Activated naive CD4-positive, alpha-beta T cell treated with anti-CD3 and anti-CD28 coated beads for 36 hours (primary cell): ENCODE results near the gene ZNF496. TPM values are rescaled to one million over a fixed set of nuclear protein-coding genes. Genes with fewer than 3 reads are reported as not detected.
A peak's percentile ranks its signal among the peaks of the same experiment; 100 is the strongest.
"Not testable (repeated sequence)": the region's sequence is repeated elsewhere in the genome, so short reads cannot be mapped to it uniquely, and the experiment has no call there.

Source experiments
- CTCF ChIA-PET: fragments of 350-600 bp; sonication (Branson Sonifier 250); formaldehyde crosslinking; loops from one replicate; lab custom pipeline; 2021; ENCODE audit warnings: antibody characterized with exemption; lab: Charles Lee
- DNase-seq: peaks from one replicate; pipeline ENCODE4 v3.0.0-alpha.2; 2020
- H3K27ac Mint-ChIP-seq: one replicate; pipeline ENCODE4 v1.8.0; 2021; ENCODE audit warnings: mild to moderate bottlenecking, mixed read lengths
- H3K27me3 Mint-ChIP-seq: one replicate; pipeline ENCODE4 v1.8.0; 2021; ENCODE audit warnings: low read depth, mixed read lengths
- H3K36me3 Mint-ChIP-seq: one replicate; pipeline ENCODE4 v1.8.0; 2021; ENCODE audit warnings: low read depth, mixed read lengths
- H3K4me1 Mint-ChIP-seq: one replicate; pipeline ENCODE4 v1.8.0; 2021; ENCODE audit warnings: low read depth, mixed read lengths
- H3K4me3 Mint-ChIP-seq: one replicate; pipeline ENCODE4 v1.8.0; 2021; ENCODE audit warnings: mild to moderate bottlenecking, moderate library complexity, mixed read lengths
- H3K9me3 Mint-ChIP-seq: one replicate; pipeline ENCODE4 v1.8.0; 2021; ENCODE audit warnings: mixed read lengths
- intact Hi-C: fragments of 100-400 bp; cut with micrococcal nuclease; formaldehyde crosslinking; loops from one replicate; pipeline ENCODE4 v1.15.1; 2023
- total RNA-seq, 2 experiments: library from RNA; stranded (reverse); gene quantifications; one replicate each; pipeline ENCODE4 v1.2.3, GENCODE V29; 2021

ZNF496 gene
- total RNA-seq, 2 experiments from 2014 or later, result 9.8 to 10.6 TPM

GRCh38 chr1:247367786-247368422, 36.2 kb upstream of the ZNF496 start:
- H3K4me3 Mint-ChIP-seq, result no peak overlapping the region
- intact Hi-C loops, result no loop called here
- H3K27ac Mint-ChIP-seq, result no peak overlapping the region
- CTCF ChIA-PET, result no interaction called here
- H3K9me3 Mint-ChIP-seq, result no peaks in the 10 kb centered on the region
- peaks cover 3% of the 10 kb centered on the region for H3K4me1 Mint-ChIP-seq
- no peak for DNase-seq
- peaks cover 50% of the 10 kb centered on the region for H3K27me3 Mint-ChIP-seq
- no peaks in the 10 kb centered on the region for H3K36me3 Mint-ChIP-seq

GRCh38 chr1:247366926-247367645, 35.4 kb upstream of the ZNF496 start:
- intact Hi-C loops, result no loop called here

GRCh38 chr1:247366345-247366744, 34.7 kb upstream of the ZNF496 start:
- intact Hi-C loops, H3K27ac Mint-ChIP-seq, DNase-seq, H3K36me3 Mint-ChIP-seq, H3K4me3 Mint-ChIP-seq, H3K9me3 Mint-ChIP-seq, CTCF ChIA-PET, H3K4me1 Mint-ChIP-seq: not testable (repeated sequence)
- H3K27me3 Mint-ChIP-seq, result peaks cover 48% of the 10 kb centered on the region

More at GRCh38 chr1:247366926-247367645, 35.4 kb upstream of the ZNF496 start:
- H3K27ac Mint-ChIP-seq, result no peak overlapping the region
- H3K9me3 Mint-ChIP-seq, result no peaks in the 10 kb centered on the region
- no peak overlapping the region for H3K4me3 Mint-ChIP-seq
- CTCF ChIA-PET, result no interaction called here
- H3K4me1 Mint-ChIP-seq, result no peaks in the 10 kb centered on the region
- no peaks in the 10 kb centered on the region for H3K36me3 Mint-ChIP-seq
- no peak for DNase-seq
- peaks cover 48% of the 10 kb centered on the region for H3K27me3 Mint-ChIP-seq

- H3K36me3 Mint-ChIP-seq, result no peaks in the 10 kb centered on the region
- H3K27me3 Mint-ChIP-seq, result peaks cover 56% of the 10 kb centered on the region
- no peak for DNase-seq
- no peak overlapping the region for H3K27ac Mint-ChIP-seq
- H3K9me3 Mint-ChIP-seq, result no peaks in the 10 kb centered on the region
- H3K4me1 Mint-ChIP-seq, result peaks cover 11% of the 10 kb centered on the region
- CTCF ChIA-PET, result no interaction called here
- intact Hi-C loops, result no loop called here
- no peak overlapping the region for H3K4me3 Mint-ChIP-seq
Measured at GRCh38 chr1:247365023-247365422, 33.4 kb upstream of the ZNF496 start.

- H3K36me3 Mint-ChIP-seq, H3K4me3 Mint-ChIP-seq, DNase-seq, intact Hi-C loops, H3K27ac Mint-ChIP-seq, H3K9me3 Mint-ChIP-seq, CTCF ChIA-PET: not testable (repeated sequence)
- Mint-ChIP-seq H3K27me3 (peaks cover 59% of the 10 kb centered on the region), H3K4me1 (peaks cover 11% of the 10 kb centered on the region)
Measured at GRCh38 chr1:247363000-247363399, 31.3 kb upstream of the ZNF496 start.

DNA sequence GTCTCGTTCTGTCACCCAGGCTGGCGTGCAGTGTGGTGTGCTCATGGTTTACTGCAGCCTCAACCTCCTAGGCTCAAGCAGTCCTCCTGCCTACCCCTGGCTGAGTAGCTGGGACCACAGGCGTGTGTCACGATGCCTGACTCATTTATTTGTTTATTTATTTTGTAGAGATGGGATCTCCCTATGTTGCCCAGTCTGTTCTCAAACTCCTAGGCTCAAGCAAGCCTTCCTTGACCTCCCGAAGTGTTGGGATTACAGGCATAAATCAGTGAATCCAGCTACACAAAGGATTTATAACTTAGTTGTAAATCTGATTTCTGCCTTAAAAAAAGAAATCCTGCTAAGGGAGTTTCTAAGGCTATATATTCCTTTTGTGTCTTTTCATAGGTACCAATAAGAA, 30.5 kb upstream of the ZNF496 start:
- Mint-ChIP-seq H3K27me3 (peaks cover 54% of the 10 kb centered on the region), H3K4me1 (peaks cover 11% of the 10 kb centered on the region)

DNA sequence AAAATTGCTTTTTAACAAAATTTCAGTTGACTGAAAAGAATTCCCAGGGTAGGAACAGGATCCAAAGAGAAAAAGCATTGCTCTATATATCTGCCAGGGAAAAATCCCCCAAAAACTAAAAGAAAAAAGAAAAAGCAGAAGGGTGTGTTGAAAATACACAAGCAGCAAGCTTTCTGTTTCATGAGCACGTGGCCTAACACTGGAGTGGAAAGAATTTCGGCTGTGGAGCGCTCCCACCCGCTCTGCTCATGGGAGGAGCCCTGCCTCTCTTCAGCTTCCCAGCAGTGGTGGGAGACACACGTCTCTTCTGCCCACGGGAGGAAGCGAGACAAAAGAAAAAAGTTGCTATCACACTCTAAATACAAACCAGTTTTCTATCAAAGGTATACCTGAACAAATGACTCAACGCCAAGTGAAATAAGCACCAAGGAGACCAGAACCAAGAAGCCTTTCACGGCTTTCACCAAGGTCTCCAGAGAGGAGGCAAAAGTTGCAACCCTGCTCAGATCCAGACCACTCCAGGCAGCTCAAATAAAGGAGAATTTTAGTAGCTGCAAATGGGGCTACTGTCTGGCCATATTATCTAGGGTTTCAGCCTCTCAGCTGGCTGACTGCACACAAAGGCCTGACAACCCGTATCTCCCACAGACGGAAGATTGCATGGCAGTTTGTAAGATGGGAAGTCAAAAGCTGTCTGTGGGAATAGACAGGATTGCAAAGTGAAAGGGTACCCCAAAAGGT, 29.5 kb upstream of the ZNF496 start:
- intact Hi-C loops, result no loop called here
- H3K9me3 Mint-ChIP-seq, result no peaks in the 10 kb centered on the region
- CTCF ChIA-PET, result interaction anchor here (0.8 to 1.3 kb wide), 2 partner anchors 12 to 14 kb away, joined by 3 to 4 read pairs; no protein-coding TSS in a partner anchor
- peak; percentile 8 for DNase-seq
- H3K4me1 Mint-ChIP-seq, result peaks cover 11% of the 10 kb centered on the region
- no peak overlapping the region for H3K4me3 Mint-ChIP-seq
- H3K27ac Mint-ChIP-seq, result no peak overlapping the region
- H3K36me3 Mint-ChIP-seq, result no peaks in the 10 kb centered on the region
- peaks cover 46% of the 10 kb centered on the region for H3K27me3 Mint-ChIP-seq

More for the DNA sequence above, 30.5 kb upstream of the ZNF496 start:
- no peak overlapping the region for H3K27ac Mint-ChIP-seq
- intact Hi-C loops, result no loop called here
- no peak for DNase-seq
- no peaks in the 10 kb centered on the region for H3K36me3 Mint-ChIP-seq
- CTCF ChIA-PET, result interaction anchor here (0.7 to 1.3 kb wide), 2 partner anchors 11 to 18 kb away, joined by 3 to 4 read pairs; no protein-coding TSS in a partner anchor
- no peaks in the 10 kb centered on the region for H3K9me3 Mint-ChIP-seq
- no peak overlapping the region for H3K4me3 Mint-ChIP-seq

- Mint-ChIP-seq H3K36me3 (no peaks in the 10 kb centered on the region), H3K4me3 (no peak overlapping the region), H3K9me3 (peaks cover 2% of the 10 kb centered on the region), H3K4me1 (peaks cover 11% of the 10 kb centered on the region), H3K27ac (no peak overlapping the region), H3K27me3 (peaks cover 39% of the 10 kb centered on the region)
- DNase-seq, result no peak
- CTCF ChIA-PET, result interaction anchor here (0.6 to 1.6 kb wide), 3 partner anchors 12 to 126 kb away, joined by 3 to 6 read pairs (median 3); no protein-coding TSS in a partner anchor
- intact Hi-C loops, result no loop called here
Measured at GRCh38 chr1:247360116-247360898, 28.6 kb upstream of the ZNF496 start.

DNA sequence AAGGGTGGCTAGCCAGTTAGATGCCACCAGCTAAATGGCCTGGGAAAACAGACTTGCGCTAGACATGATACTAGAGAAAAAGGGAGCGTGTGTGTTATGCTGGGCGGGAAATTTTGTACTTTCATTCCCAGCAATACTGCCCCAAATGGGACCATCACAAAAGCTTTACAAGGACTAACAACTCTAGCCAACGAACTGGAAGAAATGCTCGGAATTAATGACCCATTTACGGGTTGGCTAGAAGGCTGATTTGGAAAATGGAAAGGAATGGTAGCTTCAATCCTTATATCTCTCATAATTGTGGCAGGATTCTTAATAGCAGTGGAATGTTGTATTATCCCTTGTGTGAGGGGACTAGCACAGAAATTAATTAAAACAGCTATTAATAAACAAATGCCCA, 27.9 kb upstream of the ZNF496 start:
- intact Hi-C loops, result no loop called here
- peaks cover 34% of the 10 kb centered on the region for H3K27me3 Mint-ChIP-seq
- peaks cover 2% of the 10 kb centered on the region for H3K9me3 Mint-ChIP-seq
- H3K27ac Mint-ChIP-seq, result no peak overlapping the region
- no peak for DNase-seq
- CTCF ChIA-PET, result interaction anchor here (0.6 to 1.6 kb wide), 2 partner anchors 13 to 127 kb away, joined by 3 to 6 read pairs; no protein-coding TSS in a partner anchor
- H3K4me3 Mint-ChIP-seq, result no peak overlapping the region
- no peaks in the 10 kb centered on the region for H3K36me3 Mint-ChIP-seq
- peaks cover 11% of the 10 kb centered on the region for H3K4me1 Mint-ChIP-seq

DNA sequence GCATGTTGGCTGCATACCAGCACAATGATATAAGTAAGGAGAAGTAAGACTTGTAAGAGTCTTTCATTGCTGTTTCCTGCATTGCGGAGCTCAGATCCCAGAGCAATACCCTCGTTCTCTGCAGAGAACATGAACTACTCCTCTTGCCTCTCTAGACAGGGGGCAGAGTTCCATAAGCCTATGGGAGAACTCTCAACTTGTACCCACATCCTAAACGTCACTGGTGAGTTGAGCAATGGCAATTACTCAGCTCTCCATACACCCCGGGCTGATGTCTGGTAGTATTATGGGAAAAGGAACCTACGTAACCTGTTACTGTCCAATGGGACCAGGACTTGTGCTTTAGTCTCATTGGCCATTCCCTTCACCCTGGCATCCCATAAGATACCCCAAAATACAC, 27.3 kb upstream of the ZNF496 start:
- peaks cover 34% of the 10 kb centered on the region for H3K27me3 Mint-ChIP-seq
- no peak for DNase-seq
- CTCF ChIA-PET, result interaction anchor here (1.6 kb wide), 1 partner anchor 14 kb away, joined by 6 read pairs; no protein-coding TSS in a partner anchor
- no peak overlapping the region for H3K4me3 Mint-ChIP-seq
- intact Hi-C loops, result no loop called here
- peaks cover 11% of the 10 kb centered on the region for H3K4me1 Mint-ChIP-seq
- H3K27ac Mint-ChIP-seq, result no peak overlapping the region
- H3K9me3 Mint-ChIP-seq, result peaks cover 2% of the 10 kb centered on the region
- no peaks in the 10 kb centered on the region for H3K36me3 Mint-ChIP-seq

DNA sequence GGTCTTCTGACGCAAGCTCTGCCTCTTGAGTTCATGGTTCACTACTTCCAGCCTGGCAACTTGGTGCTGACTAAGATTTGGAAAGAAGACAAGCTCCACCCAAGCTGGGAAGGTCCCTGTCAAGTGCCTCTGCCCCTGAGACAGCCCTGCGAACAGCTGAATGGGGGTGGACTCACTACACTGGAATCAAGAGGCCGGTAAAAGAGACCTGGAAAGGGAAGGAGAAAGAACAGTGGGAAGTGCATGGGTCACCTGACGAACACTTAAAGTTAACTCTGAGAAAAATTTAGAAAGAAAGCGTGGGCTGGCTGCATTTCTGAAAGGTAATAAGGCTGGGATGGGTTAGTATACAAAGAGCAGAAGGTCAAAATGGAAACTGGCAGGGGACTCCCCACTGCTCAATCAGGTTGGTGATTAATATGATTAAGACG, 26.1 kb upstream of the ZNF496 start:
- peaks cover 2% of the 10 kb centered on the region for H3K9me3 Mint-ChIP-seq
- H3K36me3 Mint-ChIP-seq, result no peaks in the 10 kb centered on the region
- H3K27ac Mint-ChIP-seq, result no peak overlapping the region
- H3K4me3 Mint-ChIP-seq, result no peak overlapping the region
- CTCF ChIA-PET, result no interaction called here
- DNase-seq, result no peak
- H3K27me3 Mint-ChIP-seq, result peaks cover 29% of the 10 kb centered on the region
- intact Hi-C loops, result no loop called here
- peaks cover 11% of the 10 kb centered on the region for H3K4me1 Mint-ChIP-seq
